Breast epithelium (tissue), 3 donors: ENCODE results near the gene RAD51D.

Source experiments
- POLR2A ChIP-seq: fragments of 450-650 bp; IDR thresholded peaks from one replicate; pipeline ENCODE4 v1.6.1; 2016; ENCODE audit warnings: antibody characterized with exemption, mild to moderate bottlenecking, moderate library complexity
- POLR2AphosphoS5 ChIP-seq, 3 donors: sonication (generic); formaldehyde crosslinking; IDR thresholded peaks; one replicate each; pipeline ENCODE4 v1.6.1; 2017; ENCODE audit warnings: antibody characterized with exemption in 3 of 3
- TF ChIP-seq, protein P1 (sequence below), 3 donors: fragments of 450-650 bp; IDR thresholded peaks; one replicate each; pipeline ENCODE4 v1.5.1; 2016 to 2017; ENCODE audit warnings: antibody characterized with exemption in 3 of 3, mild to moderate bottlenecking in 3 of 3, moderate library complexity in 3 of 3

- TF ChIP-seq POLR2A = no peak
- TF ChIP-seq, protein P1, sequence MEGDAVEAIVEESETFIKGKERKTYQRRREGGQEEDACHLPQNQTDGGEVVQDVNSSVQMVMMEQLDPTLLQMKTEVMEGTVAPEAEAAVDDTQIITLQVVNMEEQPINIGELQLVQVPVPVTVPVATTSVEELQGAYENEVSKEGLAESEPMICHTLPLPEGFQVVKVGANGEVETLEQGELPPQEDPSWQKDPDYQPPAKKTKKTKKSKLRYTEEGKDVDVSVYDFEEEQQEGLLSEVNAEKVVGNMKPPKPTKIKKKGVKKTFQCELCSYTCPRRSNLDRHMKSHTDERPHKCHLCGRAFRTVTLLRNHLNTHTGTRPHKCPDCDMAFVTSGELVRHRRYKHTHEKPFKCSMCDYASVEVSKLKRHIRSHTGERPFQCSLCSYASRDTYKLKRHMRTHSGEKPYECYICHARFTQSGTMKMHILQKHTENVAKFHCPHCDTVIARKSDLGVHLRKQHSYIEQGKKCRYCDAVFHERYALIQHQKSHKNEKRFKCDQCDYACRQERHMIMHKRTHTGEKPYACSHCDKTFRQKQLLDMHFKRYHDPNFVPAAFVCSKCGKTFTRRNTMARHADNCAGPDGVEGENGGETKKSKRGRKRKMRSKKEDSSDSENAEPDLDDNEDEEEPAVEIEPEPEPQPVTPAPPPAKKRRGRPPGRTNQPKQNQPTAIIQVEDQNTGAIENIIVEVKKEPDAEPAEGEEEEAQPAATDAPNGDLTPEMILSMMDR (IDR thresholded peaks at IDR 0.05) = no peak
- no peak for TF ChIP-seq POLR2AphosphoS5 (IDR thresholded peaks at IDR 0.05)
Measured at GRCh38 chr17:35082073-35082657, 37.5 kb downstream of the RAD51D start.
